Activated CD4-positive, alpha-beta T cell treated with anti-CD3 and anti-CD28 coated beads for 48 hours (primary cell): ENCODE results near the gene CCDC85C.

Experiments
- DNase-seq: peaks from one replicate; pipeline ENCODE4 v3.0.0-alpha.2; 2020

Gene CCDC85C

GRCh38 chr14:99519931-99520421 lies 84.0 kb downstream of the CCDC85C start:
- no peak for DNase-seq

DNA sequence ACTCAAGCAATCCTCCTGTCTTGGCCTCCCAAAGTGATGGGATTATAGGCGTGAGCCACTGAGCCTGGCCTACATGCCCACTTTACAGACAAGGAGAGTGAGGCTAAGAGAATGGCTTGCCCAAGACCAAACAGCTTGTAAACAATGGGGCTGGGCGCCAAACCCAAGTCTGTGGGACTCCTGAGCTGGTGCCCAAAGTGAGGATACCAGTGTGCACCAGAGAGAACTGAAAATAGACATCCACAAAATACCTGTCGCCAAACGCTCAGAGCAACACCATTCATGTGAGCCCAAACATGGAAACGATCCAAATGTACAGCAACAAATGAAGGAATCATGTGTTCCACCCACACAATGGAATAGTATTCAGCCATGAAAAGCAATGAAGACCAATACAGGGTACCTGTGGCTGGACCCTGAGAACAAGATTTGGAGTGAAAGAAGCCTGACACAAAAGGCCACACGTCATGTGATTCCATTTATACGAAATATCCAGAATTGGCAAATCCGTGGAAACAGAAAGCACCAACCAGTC lies 84.6 kb downstream of the CCDC85C start:
- no peak for DNase-seq

- peak; percentile 90 for DNase-seq
Observed at GRCh38 chr14:99518441-99519346, 85.3 kb downstream of the CCDC85C start.

DNA sequence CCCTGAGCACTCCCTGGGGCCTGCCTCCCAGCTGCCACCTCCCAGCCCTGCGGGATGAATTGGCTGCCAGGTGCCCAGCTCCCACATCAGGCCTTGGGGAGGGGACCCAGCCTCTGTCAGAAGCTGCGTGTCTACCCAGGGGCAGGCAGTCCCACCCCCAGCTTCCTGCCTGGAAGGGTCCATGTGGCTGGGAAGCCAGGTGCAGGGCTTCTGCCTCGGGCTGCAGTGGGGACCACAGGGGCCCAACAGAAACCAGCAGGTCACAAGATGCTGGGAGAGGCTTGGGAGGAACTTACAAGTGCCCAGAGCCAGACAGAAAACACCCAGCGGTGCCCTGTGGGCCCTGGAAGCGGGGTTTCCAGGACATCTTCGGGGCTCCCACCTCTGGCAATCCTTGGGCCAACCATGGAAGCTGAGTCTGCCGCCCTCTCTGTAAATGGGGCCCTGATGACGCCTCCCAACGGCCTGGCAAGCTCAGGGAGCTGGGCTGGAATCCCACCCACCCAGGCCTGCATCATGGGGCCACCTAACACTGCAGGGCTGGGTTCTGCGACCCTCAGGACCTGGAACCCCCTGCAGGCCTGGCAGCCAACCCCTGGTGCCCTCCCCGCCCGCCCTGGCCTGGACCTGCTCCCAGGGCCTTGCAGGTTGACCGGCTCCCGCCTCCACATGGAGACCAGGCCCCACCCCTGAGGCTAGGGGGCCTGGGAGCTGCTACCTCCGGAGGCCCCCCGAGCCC lies 86.2 kb downstream of the CCDC85C start:
- no peak for DNase-seq

- DNase-seq: no peak
Observed at GRCh38 chr14:99516871-99517642, 87.0 kb downstream of the CCDC85C start.

- no peak for DNase-seq
Observed at GRCh38 chr14:99516156-99516870, 87.7 kb downstream of the CCDC85C start.

DNA sequence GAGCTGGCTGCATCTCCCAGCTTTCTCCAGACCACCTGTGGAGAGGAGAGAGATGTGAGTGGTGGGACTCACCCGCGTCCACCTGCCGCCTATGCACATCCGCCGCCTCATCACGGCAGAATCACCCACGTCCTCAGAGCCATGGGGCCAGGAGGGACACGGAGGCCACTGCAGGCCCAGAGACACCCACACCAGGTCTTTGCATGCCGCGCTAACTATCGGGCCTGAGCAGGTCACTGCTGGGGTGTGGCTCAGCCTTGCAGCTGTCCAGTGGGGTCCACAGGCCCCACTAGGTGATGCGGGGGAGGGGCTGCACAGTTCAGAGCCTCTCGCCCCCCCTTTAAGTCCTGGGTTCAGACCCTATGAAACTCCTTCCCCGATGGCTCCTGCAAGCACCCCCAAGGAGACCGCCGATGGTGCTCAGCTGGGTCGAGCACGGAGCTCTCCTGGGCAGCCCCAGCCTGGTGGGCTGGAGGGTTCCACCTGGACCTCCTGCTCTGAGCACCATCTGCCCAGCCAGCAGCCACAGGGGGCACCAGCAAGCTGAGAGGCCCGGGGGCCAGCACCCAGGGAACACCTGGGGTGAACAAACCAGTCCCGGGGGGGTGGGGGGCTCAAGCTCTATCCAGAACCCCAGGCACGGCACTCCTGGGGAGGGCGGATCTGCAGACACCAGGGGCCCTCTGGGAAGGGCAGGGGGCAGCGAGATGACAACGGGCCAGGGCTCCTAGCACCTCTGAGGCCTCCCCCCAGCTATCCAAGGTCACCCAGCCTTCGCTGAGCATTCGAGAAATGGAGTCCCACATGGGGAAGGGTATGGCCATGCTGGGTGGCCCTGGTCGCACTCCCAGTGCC lies 88.5 kb downstream of the CCDC85C start:
- no peak for DNase-seq

DNA sequence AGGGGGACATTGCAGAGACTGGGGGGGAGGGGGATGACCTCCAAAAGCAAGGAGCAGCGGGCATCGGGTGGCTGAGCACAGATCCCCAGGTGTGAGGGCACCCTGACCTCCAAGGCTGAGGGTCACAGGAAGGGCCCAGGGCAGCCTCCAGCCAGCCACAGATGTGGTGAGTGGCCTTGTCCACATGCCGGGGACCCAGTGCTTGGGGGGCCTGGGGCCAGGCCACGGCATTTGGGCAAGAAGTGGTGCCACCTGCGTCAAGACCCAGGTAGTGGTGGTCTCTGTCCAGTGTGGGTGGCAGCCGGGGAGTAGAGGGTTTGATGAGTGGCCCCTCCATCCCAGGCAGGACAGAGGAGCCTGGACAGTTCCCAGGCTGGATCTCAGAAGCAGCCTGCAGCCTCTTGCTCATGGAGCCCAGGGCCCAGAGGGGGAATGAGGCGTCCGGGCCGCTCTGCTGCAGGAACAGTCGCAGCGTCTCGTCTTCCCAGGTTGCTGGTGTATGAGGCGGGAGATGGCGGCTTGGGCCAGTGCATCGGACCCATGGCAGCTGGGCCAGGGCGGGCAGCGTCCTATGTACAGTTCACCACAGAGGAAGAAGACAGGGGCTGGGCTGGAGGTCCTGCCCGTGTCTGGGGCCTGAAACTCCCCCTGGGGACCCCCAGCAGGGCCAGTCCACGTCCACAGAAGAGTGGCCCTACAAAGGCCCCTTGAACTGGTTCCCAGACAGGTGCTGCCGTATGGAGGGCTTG lies 89.3 kb downstream of the CCDC85C start:
- DNase-seq: no peak

GRCh38 chr14:99513946-99514551 lies 90.0 kb downstream of the CCDC85C start:
- no peak for DNase-seq

- DNase-seq: no peak
Observed at GRCh38 chr14:99513183-99513694, 90.8 kb downstream of the CCDC85C start.

- DNase-seq: no peak
Observed at GRCh38 chr14:99512571-99513182, 91.3 kb downstream of the CCDC85C start.

DNA sequence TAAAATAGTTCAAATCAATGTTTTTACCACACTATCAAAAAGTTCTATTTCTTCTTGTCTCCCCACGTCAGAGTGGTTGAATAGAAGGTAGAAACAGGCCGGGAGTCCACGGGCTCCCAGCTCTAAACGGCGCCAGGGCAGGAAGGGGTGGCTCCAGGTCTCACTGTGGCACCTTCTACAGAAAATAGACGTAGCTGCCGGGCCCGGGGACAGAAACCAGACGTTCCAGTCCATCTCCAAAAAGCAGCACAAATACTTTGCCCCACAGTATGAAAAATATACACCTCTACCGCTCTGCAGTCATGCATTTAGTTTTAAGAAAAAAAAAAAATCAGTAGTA lies 91.9 kb downstream of the CCDC85C start:
- no peak for DNase-seq

- DNase-seq: no peak
Observed at GRCh38 chr14:99511421-99512109, 92.4 kb downstream of the CCDC85C start.

- DNase-seq: no peak
Observed at GRCh38 chr14:99510556-99511139, 93.4 kb downstream of the CCDC85C start.

- no peak for DNase-seq
Observed at GRCh38 chr14:99509871-99510555, 94.0 kb downstream of the CCDC85C start.

GRCh38 chr14:99508896-99509629 lies 94.9 kb downstream of the CCDC85C start:
- DNase-seq: no peak
